ENCODE data around the gene EXT2.

- TF ChIP-seq FOXM1 (IDR thresholded peaks at IDR 0.05; ENCODE audit: borderline replicate concordance) = no peak
- TF ChIP-seq BHLHE40 (IDR thresholded peaks at IDR 0.05; ENCODE audit: borderline replicate concordance) = no peak
- no peak for TF ChIP-seq SUZ12 (IDR thresholded peaks at IDR 0.05)
- TF ChIP-seq TARDBP (IDR thresholded peaks at IDR 0.05) = no peak
- TF ChIP-seq FOXK2 (IDR thresholded peaks at IDR 0.05) = no peak
- TF ChIP-seq PKNOX1 (IDR thresholded peaks at IDR 0.05) = no peak
- TF ChIP-seq SP1 (IDR thresholded peaks at IDR 0.05) = no peak
- TF ChIP-seq L3MBTL2 (conservative IDR thresholded peaks at IDR 0.05) = no peak
- no peak for TF ChIP-seq LEF1 (IDR thresholded peaks at IDR 0.05; ENCODE audit: borderline replicate concordance)
- no peak for TF ChIP-seq ELF4 (IDR thresholded peaks at IDR 0.05)
- TF ChIP-seq HDGF (IDR thresholded peaks at IDR 0.05; ENCODE audit: borderline replicate concordance) = no peak
These were observed 40.9 kb downstream of the EXT2 start for GRCh38 chr11:44136176-44136945.

Measured in HEK293T (cell line).